HepG2 (cell line): Measurements from ENCODE around the gene BCAS3. TPM values are rescaled to one million over a fixed set of nuclear protein-coding genes. Genes with fewer than 3 reads are reported as not detected.

Source experiments
- ARNT ChIP-seq: fragments of 450-650 bp; IDR thresholded peaks from 2 replicates; pipeline ENCODE4 v1.6.1; 2017
- CAMTA2 ChIP-seq: sonication (generic); formaldehyde crosslinking; IDR thresholded peaks from 2 replicates; pipeline ENCODE4 v1.4.0; 2020; ENCODE audit warnings: mild to moderate bottlenecking, missing genetic modification reagents, borderline replicate concordance
- ISX ChIP-seq: sonication (generic); formaldehyde crosslinking; conservative IDR thresholded peaks from 2 replicates; pipeline ENCODE4 v1.5.0; 2020; ENCODE audit warnings: missing genetic modification reagents
- KDM3A ChIP-seq: IDR thresholded peaks from 2 replicates; pipeline ENCODE4 v1.6.1; 2018; ENCODE audit warnings: low read depth, missing compliant biosample characterization
- KDM5A ChIP-seq: fragments of 200-600 bp; sonication (generic); IDR thresholded peaks from 2 replicates; pipeline ENCODE4 v1.7.0; 2018; ENCODE audit warnings: antibody characterized with exemption, mild to moderate bottlenecking, low read length, borderline replicate concordance
- KLF11 ChIP-seq: IDR thresholded peaks from 2 replicates; pipeline ENCODE4 v1.6.1; 2016; ENCODE audit warnings: missing compliant biosample characterization
- KLF12 ChIP-seq: sonication (generic); formaldehyde crosslinking; IDR thresholded peaks from 2 replicates; pipeline ENCODE4 v1.4.0; 2020; ENCODE audit warnings: missing genetic modification reagents, borderline replicate concordance
- MEIS2 ChIP-seq: sonication (generic); formaldehyde crosslinking; IDR thresholded peaks from 2 replicates; pipeline ENCODE4 v1.9.0; 2021; ENCODE audit warnings: mild to moderate bottlenecking, missing genetic modification reagents
- NCOR1 ChIP-seq: fragments of 200-600 bp; sonication (generic); IDR thresholded peaks from 2 replicates; pipeline ENCODE4 v1.7.0; 2017; ENCODE audit warnings: antibody characterized with exemption, low read length, borderline replicate concordance
- PAX8 ChIP-seq: sonication (generic); formaldehyde crosslinking; IDR thresholded peaks from 2 replicates; pipeline ENCODE4 v1.8.0; 2022; ENCODE audit warnings: mild to moderate bottlenecking, missing genetic modification reagents, borderline replicate concordance
- PHF8 ChIP-seq: sonication (generic); formaldehyde crosslinking; IDR thresholded peaks from 2 replicates; pipeline ENCODE4 v1.5.0; 2020; ENCODE audit warnings: missing genetic modification reagents
- RCOR2 ChIP-seq: IDR thresholded peaks from 2 replicates; pipeline ENCODE4 v1.6.1; 2016; ENCODE audit warnings: missing biosample characterization, missing genetic modification reagents
- SALL1 ChIP-seq: sonication (generic); formaldehyde crosslinking; IDR thresholded peaks from 2 replicates; pipeline ENCODE4 v1.8.0; 2022; ENCODE audit warnings: mild to moderate bottlenecking, missing genetic modification reagents
- SMC3 ChIP-seq: IDR thresholded peaks from 2 replicates; pipeline ENCODE4 v1.6.1; 2011; ENCODE audit warnings: low read length, improper control_type of control experiment
- SRSF1 ChIP-seq: fragments of 200-400 bp; formaldehyde crosslinking; optimal IDR thresholded peaks from 2 replicates; pipeline ENCODE3; 2017; ENCODE audit warnings: mild to moderate bottlenecking, low read depth, low read length, moderate library complexity
- STAT5B ChIP-seq: sonication (generic); formaldehyde crosslinking; IDR thresholded peaks from 2 replicates; pipeline ENCODE4 v1.4.0; 2020; ENCODE audit warnings: missing genetic modification reagents
- ZBTB38 ChIP-seq: sonication (generic); formaldehyde crosslinking; IDR thresholded peaks from 2 replicates; pipeline ENCODE4 v1.5.1; 2020; ENCODE audit warnings: mild to moderate bottlenecking, missing genetic modification reagents
- ZFX ChIP-seq: sonication (generic); formaldehyde crosslinking; IDR thresholded peaks from 2 replicates; pipeline ENCODE4 v1.4.0; 2020; ENCODE audit warnings: mild to moderate bottlenecking, low read depth, missing genetic modification reagents, moderate library complexity
- ZKSCAN8 ChIP-seq: IDR thresholded peaks from 2 replicates; pipeline ENCODE4 v1.6.1; 2016; ENCODE audit warnings: borderline replicate concordance, missing genetic modification reagents, missing compliant biosample characterization
- ZMYM3 ChIP-seq: sonication (generic); formaldehyde crosslinking; IDR thresholded peaks from 2 replicates; pipeline ENCODE4 v1.5.1; 2020; ENCODE audit warnings: mild to moderate bottlenecking, missing genetic modification reagents
- ZNF12 ChIP-seq: sonication (generic); formaldehyde crosslinking; IDR thresholded peaks from 2 replicates; pipeline ENCODE4 v1.5.0; 2020; ENCODE audit warnings: missing genetic modification reagents
- ZNF124 ChIP-seq: sonication (generic); formaldehyde crosslinking; IDR thresholded peaks from 2 replicates; pipeline ENCODE4 v1.4.0; 2020; ENCODE audit warnings: missing genetic modification reagents
- ZNF333 ChIP-seq: sonication (generic); formaldehyde crosslinking; IDR thresholded peaks from 2 replicates; pipeline ENCODE4 v1.4.0; 2020; ENCODE audit warnings: mild to moderate bottlenecking, missing genetic modification reagents, borderline replicate concordance
- ZNF607 ChIP-seq: sonication (generic); formaldehyde crosslinking; IDR thresholded peaks from 2 replicates; pipeline ENCODE4 v1.5.1; 2020; ENCODE audit warnings: missing genetic modification reagents, mild to moderate bottlenecking, borderline replicate concordance
- ZNF773 ChIP-seq: sonication (generic); formaldehyde crosslinking; IDR thresholded peaks from 2 replicates; pipeline ENCODE4 v1.4.0; 2020; ENCODE audit warnings: missing genetic modification reagents, borderline replicate concordance
- polyA plus RNA-seq, 8 experiments: library from polyadenylated mRNA; depleted of rRNA in 3 of 8; stranded (reverse) in 7 of 8; unstranded in 1 of 8; fragments of >200 nt; fragmentation: Illumina TruSeq in 4 of 8; extraction: Trizol in 4 of 8; gene quantifications; 2 replicates each; pipeline versions ENCODE4 v1.2.1 to v1.2.3, GENCODE V29; 2011 to 2016; ENCODE audit warnings: low read depth in 4 of 8, missing spikeins in 1 of 8, mixed read lengths in 1 of 8; ENCODE audit not compliant: insufficient read depth in 1 of 8
- total RNA-seq, 5 experiments: library from RNA; depleted of rRNA; stranded (reverse); fragments of >200 nt; fragmentation: Illumina TruSeq; extraction: Trizol; gene quantifications; 2 replicates each; pipeline ENCODE4 v1.2.3, GENCODE V29; 2016; ENCODE audit warnings: low read depth in 1 of 5
- TF ChIP-seq, protein P1 (sequence below): sonication (generic); formaldehyde crosslinking; IDR thresholded peaks from 2 replicates; pipeline ENCODE4 v1.5.1; 2020; ENCODE audit warnings: mild to moderate bottlenecking, moderate library complexity, missing genetic modification reagents
- TF ChIP-seq, protein P2 (sequence below): IDR thresholded peaks from 2 replicates; pipeline ENCODE4 v1.6.1; 2016; ENCODE audit warnings: mild to moderate bottlenecking
- TF ChIP-seq, protein P3 (sequence below): sonication (generic); formaldehyde crosslinking; IDR thresholded peaks from 2 replicates; pipeline ENCODE4 v1.4.0; 2020; ENCODE audit warnings: missing genetic modification reagents; ENCODE audit errors: not compliant biosample characterization
- TF ChIP-seq, protein P4 (sequence below): sonication (generic); formaldehyde crosslinking; IDR thresholded peaks from 2 replicates; pipeline ENCODE4 v1.8.0; 2022; ENCODE audit warnings: missing genetic modification reagents, low read depth, mild to moderate bottlenecking, borderline replicate concordance

Gene BCAS3
- total and polyA plus RNA-seq, 2 of the 13 experiments (the other 11 are each of a cell fraction or from before 2014, with no cell fraction given), result 10.7 to 11.2 TPM

DNA sequence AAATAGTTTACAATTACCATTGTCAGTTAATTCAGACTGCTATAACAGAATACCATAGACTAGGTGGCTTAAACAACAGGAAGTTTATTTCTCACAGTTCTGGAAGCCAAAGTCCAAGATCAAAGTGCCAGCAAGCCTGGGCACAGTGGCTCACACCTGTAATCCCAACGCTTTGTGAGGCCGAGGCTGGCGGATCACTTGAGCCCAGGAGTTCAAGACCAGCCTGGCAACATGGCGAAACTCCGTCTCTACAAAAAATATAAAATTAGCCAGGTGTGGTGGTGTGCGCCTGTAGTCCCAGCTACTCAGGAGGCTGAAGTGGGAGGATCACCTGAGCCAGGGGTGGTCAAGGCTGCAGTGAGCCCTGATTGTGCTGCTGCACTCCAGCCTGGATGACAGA is 650.7 kb downstream of the BCAS3 start (continued):
- TF ChIP-seq SALL1 (CRISPR knock-in tag), result peak; percentile 56; the same call in 1 of the 2 replicates
- no peak for TF ChIP-seq SRSF1
- TF ChIP-seq, protein P1, sequence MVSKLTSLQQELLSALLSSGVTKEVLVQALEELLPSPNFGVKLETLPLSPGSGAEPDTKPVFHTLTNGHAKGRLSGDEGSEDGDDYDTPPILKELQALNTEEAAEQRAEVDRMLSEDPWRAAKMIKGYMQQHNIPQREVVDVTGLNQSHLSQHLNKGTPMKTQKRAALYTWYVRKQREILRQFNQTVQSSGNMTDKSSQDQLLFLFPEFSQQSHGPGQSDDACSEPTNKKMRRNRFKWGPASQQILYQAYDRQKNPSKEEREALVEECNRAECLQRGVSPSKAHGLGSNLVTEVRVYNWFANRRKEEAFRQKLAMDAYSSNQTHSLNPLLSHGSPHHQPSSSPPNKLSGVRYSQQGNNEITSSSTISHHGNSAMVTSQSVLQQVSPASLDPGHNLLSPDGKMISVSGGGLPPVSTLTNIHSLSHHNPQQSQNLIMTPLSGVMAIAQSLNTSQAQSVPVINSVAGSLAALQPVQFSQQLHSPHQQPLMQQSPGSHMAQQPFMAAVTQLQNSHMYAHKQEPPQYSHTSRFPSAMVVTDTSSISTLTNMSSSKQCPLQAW, result 0 out of 2 replicates have a peak, but pooled peaks have one; percentile 27
- no peak for TF ChIP-seq PHF8
- TF ChIP-seq, protein P2, sequence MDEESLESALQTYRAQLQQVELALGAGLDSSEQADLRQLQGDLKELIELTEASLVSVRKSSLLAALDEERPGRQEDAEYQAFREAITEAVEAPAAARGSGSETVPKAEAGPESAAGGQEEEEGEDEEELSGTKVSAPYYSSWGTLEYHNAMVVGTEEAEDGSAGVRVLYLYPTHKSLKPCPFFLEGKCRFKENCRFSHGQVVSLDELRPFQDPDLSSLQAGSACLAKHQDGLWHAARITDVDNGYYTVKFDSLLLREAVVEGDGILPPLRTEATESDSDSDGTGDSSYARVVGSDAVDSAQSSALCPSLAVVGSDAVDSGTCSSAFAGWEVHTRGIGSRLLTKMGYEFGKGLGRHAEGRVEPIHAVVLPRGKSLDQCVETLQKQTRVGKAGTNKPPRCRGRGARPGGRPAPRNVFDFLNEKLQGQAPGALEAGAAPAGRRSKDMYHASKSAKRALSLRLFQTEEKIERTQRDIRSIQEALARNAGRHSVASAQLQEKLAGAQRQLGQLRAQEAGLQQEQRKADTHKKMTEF (CRISPR knock-in tag), result peak; percentile 27; the same call in 1 of the 2 replicates
- no peak for TF ChIP-seq ARNT
- 0 out of 2 replicates have a peak, but pooled peaks have one; percentile 51 for TF ChIP-seq RCOR2 (CRISPR knock-in tag)
- no peak for TF ChIP-seq ZNF12 (CRISPR knock-in tag)
- no peak for TF ChIP-seq ISX (CRISPR knock-in tag)
- TF ChIP-seq ZBTB38 (CRISPR knock-in tag), result peak; percentile 63; the same call in 1 of the 2 replicates
- TF ChIP-seq MEIS2 (CRISPR knock-in tag), result no peak
- TF ChIP-seq ZNF333 (CRISPR knock-in tag), result no peak
- no peak for TF ChIP-seq KLF12 (CRISPR knock-in tag)
- no peak for TF ChIP-seq NCOR1
- peak; percentile 52; the same call in 1 of the 2 replicates for TF ChIP-seq ZMYM3 (CRISPR knock-in tag)
- 0 out of 2 replicates have a peak, but pooled peaks have one; percentile 27 for TF ChIP-seq KDM3A (CRISPR knock-in tag)
- no peak for TF ChIP-seq ZKSCAN8 (CRISPR knock-in tag)
- no peak for TF ChIP-seq SMC3
- TF ChIP-seq STAT5B (CRISPR knock-in tag), result no peak
- no peak for TF ChIP-seq CAMTA2 (CRISPR knock-in tag)
- no peak for TF ChIP-seq KLF11 (CRISPR knock-in tag)
- no peak for TF ChIP-seq ZNF773 (CRISPR knock-in tag)
- no peak for TF ChIP-seq ZFX (CRISPR knock-in tag)
- no peak for TF ChIP-seq PAX8 (CRISPR knock-in tag)
- TF ChIP-seq ZNF607 (CRISPR knock-in tag), result no peak
- TF ChIP-seq, protein P3, sequence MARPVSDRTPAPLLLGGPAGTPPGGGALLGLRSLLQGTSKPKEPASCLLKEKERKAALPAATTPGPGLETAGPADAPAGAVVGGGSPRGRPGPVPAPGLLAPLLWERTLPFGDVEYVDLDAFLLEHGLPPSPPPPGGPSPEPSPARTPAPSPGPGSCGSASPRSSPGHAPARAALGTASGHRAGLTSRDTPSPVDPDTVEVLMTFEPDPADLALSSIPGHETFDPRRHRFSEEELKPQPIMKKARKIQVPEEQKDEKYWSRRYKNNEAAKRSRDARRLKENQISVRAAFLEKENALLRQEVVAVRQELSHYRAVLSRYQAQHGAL, result no peak
- no peak for TF ChIP-seq ZNF124
- no peak for TF ChIP-seq KDM5A
- TF ChIP-seq, protein P4, sequence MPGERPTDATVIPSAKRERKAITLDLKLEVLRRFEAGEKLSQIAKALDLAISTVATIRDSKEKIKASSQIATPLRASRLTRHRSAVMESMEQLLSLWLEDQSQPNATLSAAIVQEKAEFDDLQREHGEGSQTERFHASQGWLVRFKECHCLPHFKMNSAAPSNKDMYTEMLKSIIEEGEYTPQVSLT (CRISPR knock-in tag), result no peak
